A673 (cell line): Measurements from ENCODE around the gene TENM3. TPM values are rescaled to one million over a fixed set of nuclear protein-coding genes. Genes with fewer than 3 reads are reported as not detected.
A peak's percentile ranks its signal among the peaks of the same experiment; 100 is the strongest.

ENCODE experiments used
- BruUV-seq: library from RNA; stranded (reverse); fragments of 400-500 nt; replicated peaks from 2 replicates; lab custom pipeline; 2021; lab: Mats Ljungman, UMichigan
- CTCF ChIA-PET: fragments of 300-600 bp; sonication (Branson Sonifier 250); formaldehyde crosslinking; loops from one replicate; lab custom pipeline; 2022; ENCODE audit warnings: antibody characterized with exemption; lab: Charles Lee
- POLR2A ChIA-PET: fragments of 300-600 bp; sonication (Branson Sonifier 250); formaldehyde crosslinking; loops from one replicate; lab custom pipeline; 2022; ENCODE audit warnings: antibody characterized with exemption; ENCODE audit not compliant: low non-redundant PET; lab: Charles Lee
- DNase-seq: peaks from one replicate; pipeline ENCODE4 v3.0.0-alpha.2; 2015; ENCODE audit warnings: low spot score
- H3K27ac ChIP-seq: fragments of 200-600 bp; sonication (generic); 2 replicates; pipeline ENCODE4 v1.5.1; 2016; ENCODE audit warnings: mixed run types, low read depth, mild to moderate bottlenecking, mixed read lengths, antibody characterized with exemption, low read length; ENCODE audit not compliant: poor library complexity, severe bottlenecking
- H3K27me3 ChIP-seq: fragments of 200-600 bp; sonication (generic); replicated peaks from 2 replicates; pipeline ENCODE4 v1.6.1; 2017; ENCODE audit warnings: mixed run types, low read depth, mild to moderate bottlenecking, mixed read lengths, antibody characterized with exemption, low read length; ENCODE audit not compliant: insufficient read depth, poor library complexity
- H3K36me3 ChIP-seq: fragments of 200-600 bp; sonication (generic); 2 replicates; pipeline ENCODE4 v1.6.1; 2016; ENCODE audit warnings: mixed run types, mild to moderate bottlenecking, mixed read lengths, antibody characterized with exemption, low read length; ENCODE audit not compliant: insufficient read depth, poor library complexity, severe bottlenecking
- H3K4me1 ChIP-seq: fragments of 200-600 bp; sonication (generic); 2 replicates; pipeline ENCODE4 v1.6.1; 2017; ENCODE audit warnings: mixed run types, mild to moderate bottlenecking, mixed read lengths, antibody characterized with exemption, low read length; ENCODE audit not compliant: insufficient read depth, poor library complexity, severe bottlenecking
- H3K4me3 ChIP-seq: fragments of 200-600 bp; sonication (generic); 2 replicates; pipeline ENCODE4 v1.5.1; 2016; ENCODE audit warnings: low read depth, mixed run types, mild to moderate bottlenecking, mixed read lengths, low read length; ENCODE audit not compliant: poor library complexity, severe bottlenecking
- H3K9me3 ChIP-seq: fragments of 200-600 bp; sonication (generic); 2 replicates; pipeline ENCODE4 v1.6.1; 2016; ENCODE audit warnings: mixed run types, low read depth, mild to moderate bottlenecking, mixed read lengths, antibody characterized with exemption, low read length; ENCODE audit not compliant: poor library complexity, severe bottlenecking
- EZH2 ChIP-seq: fragments of 200-600 bp; sonication (generic); IDR thresholded peaks from 2 replicates; pipeline ENCODE4 v1.6.1; 2017; ENCODE audit warnings: borderline replicate concordance, low read depth, mild to moderate bottlenecking, mixed read lengths, antibody characterized with exemption, low read length; ENCODE audit not compliant: poor library complexity, severe bottlenecking
- intact Hi-C: fragments of 100-400 bp; cut with micrococcal nuclease; formaldehyde crosslinking; loops from one replicate; pipeline ENCODE4 v1.10.0; 2022; ENCODE audit not compliant: unreplicated experiment
- total RNA-seq: library from RNA; stranded (reverse); gene quantifications from 2 replicates; pipeline ENCODE4 v1.2.3, GENCODE V29; 2021
- TF ChIP-seq, protein P1 (sequence below): fragments of 300-800, 200-600 bp; sonication (generic); conservative IDR thresholded peaks from 2 replicates; pipeline ENCODE4 v1.5.1; 2017; ENCODE audit warnings: low read depth, mild to moderate bottlenecking, antibody characterized with exemption, low read length, moderate library complexity, mixed read lengths

TENM3 gene
- total RNA-seq, 1 experiment from 2014 or later = 26.4 TPM

DNA sequence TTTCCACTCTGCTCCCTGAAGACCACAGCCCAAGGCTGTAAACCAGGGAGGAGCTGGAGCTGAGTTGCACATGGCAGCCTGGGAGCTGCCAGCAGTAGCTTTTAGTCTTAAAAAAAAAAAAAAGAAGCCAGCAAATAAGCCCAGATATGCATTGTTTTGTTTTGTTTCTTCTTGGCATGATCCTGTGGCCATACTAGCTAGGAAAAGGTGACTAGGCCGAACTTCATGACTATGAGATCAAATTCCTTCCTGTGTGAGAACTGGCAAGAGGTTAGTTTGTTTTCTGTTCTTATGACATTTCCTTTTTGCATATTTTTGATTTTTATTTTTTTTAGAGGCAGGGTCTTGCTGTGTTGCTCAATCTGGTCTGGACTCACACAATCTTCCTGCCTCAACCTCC, 350.7 kb downstream of the TENM3 start:
- CTCF ChIA-PET = no interaction called here
- POLR2A ChIA-PET = no interaction called here
- H3K4me3 ChIP-seq = no peak overlapping the region
- H3K36me3 ChIP-seq = no peaks in the 10 kb centered on the region
- peaks cover 3% of the 10 kb centered on the region for H3K9me3 ChIP-seq
- DNase-seq = no peak
- no TSS peak for BruUV-seq
- no peaks in the 10 kb centered on the region for H3K27me3 ChIP-seq
- H3K4me1 ChIP-seq = no peaks in the 10 kb centered on the region
- TF ChIP-seq, protein P1, sequence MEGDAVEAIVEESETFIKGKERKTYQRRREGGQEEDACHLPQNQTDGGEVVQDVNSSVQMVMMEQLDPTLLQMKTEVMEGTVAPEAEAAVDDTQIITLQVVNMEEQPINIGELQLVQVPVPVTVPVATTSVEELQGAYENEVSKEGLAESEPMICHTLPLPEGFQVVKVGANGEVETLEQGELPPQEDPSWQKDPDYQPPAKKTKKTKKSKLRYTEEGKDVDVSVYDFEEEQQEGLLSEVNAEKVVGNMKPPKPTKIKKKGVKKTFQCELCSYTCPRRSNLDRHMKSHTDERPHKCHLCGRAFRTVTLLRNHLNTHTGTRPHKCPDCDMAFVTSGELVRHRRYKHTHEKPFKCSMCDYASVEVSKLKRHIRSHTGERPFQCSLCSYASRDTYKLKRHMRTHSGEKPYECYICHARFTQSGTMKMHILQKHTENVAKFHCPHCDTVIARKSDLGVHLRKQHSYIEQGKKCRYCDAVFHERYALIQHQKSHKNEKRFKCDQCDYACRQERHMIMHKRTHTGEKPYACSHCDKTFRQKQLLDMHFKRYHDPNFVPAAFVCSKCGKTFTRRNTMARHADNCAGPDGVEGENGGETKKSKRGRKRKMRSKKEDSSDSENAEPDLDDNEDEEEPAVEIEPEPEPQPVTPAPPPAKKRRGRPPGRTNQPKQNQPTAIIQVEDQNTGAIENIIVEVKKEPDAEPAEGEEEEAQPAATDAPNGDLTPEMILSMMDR = no peak
- no peak for TF ChIP-seq EZH2
- no peak overlapping the region for H3K27ac ChIP-seq
- intact Hi-C loops = no loop called here

DNA sequence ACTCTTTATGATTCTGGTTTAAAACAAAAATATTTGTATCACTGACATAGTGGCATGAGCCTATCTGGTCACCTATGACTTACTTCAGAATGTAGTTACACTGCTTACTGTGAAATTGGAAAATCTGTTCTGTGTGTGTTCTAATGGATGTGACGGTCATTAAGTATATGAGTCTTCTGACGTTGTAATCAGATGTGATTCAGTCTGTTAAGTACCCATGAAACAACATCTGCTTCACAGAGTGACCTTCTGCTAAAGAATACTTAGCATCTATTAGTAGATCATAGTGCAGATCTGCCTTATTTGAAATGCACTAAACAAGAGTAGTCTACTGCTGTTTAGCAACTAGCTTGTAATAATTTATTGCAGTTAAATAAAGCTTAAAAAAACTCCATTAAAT, 356.9 kb downstream of the TENM3 start:
- DNase-seq = peak; percentile 7
- TF ChIP-seq EZH2 = no peak
- TF ChIP-seq, protein P1 = no peak
- Histone ChIP-seq H3K27me3 (no peaks in the 10 kb centered on the region), H3K4me1 (no peaks in the 10 kb centered on the region), H3K36me3 (no peaks in the 10 kb centered on the region), H3K27ac (no peak overlapping the region), H3K4me3 (no peak overlapping the region), H3K9me3 (no peaks in the 10 kb centered on the region)
- ChIA-PET POLR2A (no interaction called here), CTCF (no interaction called here)
- BruUV-seq = no TSS peak
- intact Hi-C loops = no loop called here

DNA sequence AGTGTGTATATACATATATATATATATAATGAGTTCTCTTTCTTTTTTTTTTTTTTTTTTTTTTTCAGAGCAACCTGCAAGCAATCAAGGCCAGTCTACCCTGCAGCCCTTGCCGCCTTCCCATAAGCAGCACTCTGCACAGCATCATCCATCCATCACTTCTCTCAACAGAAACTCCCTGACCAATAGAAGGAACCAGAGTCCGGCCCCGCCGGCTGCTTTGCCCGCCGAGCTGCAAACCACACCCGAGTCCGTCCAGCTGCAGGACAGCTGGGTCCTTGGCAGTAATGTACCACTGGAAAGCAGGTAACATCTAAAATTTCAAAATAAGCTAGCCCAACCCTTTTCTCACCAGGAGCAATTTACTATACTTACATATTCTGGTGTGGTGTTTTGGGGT, 357.7 kb downstream of the TENM3 start:
- no peak for DNase-seq
- CTCF ChIA-PET = no interaction called here
- Histone ChIP-seq H3K9me3 (no peaks in the 10 kb centered on the region), H3K27ac (no peak overlapping the region), H3K4me1 (no peaks in the 10 kb centered on the region), H3K4me3 (no peak overlapping the region), H3K36me3 (no peaks in the 10 kb centered on the region), H3K27me3 (no peaks in the 10 kb centered on the region)
- BruUV-seq = no TSS peak
- intact Hi-C loops = no loop called here
- TF ChIP-seq, protein P1 = no peak
- TF ChIP-seq EZH2 = no peak
- POLR2A ChIA-PET = no interaction called here
